GM18867 (cell line): ENCODE data around the gene MAP7D1.
"Not testable (repeated sequence)": the region's sequence is repeated elsewhere in the genome, so short reads cannot be mapped to it uniquely, and the experiment has no call there.

Experiments used
- ATAC-seq: cut with Tn5 transposase; IDR thresholded peaks from one replicate; pipeline ENCODE4 v1.9.1; 2021; ENCODE audit warnings: mild to moderate bottlenecking, moderate library complexity; ENCODE audit not compliant: unreplicated experiment

Gene MAP7D1

DNA sequence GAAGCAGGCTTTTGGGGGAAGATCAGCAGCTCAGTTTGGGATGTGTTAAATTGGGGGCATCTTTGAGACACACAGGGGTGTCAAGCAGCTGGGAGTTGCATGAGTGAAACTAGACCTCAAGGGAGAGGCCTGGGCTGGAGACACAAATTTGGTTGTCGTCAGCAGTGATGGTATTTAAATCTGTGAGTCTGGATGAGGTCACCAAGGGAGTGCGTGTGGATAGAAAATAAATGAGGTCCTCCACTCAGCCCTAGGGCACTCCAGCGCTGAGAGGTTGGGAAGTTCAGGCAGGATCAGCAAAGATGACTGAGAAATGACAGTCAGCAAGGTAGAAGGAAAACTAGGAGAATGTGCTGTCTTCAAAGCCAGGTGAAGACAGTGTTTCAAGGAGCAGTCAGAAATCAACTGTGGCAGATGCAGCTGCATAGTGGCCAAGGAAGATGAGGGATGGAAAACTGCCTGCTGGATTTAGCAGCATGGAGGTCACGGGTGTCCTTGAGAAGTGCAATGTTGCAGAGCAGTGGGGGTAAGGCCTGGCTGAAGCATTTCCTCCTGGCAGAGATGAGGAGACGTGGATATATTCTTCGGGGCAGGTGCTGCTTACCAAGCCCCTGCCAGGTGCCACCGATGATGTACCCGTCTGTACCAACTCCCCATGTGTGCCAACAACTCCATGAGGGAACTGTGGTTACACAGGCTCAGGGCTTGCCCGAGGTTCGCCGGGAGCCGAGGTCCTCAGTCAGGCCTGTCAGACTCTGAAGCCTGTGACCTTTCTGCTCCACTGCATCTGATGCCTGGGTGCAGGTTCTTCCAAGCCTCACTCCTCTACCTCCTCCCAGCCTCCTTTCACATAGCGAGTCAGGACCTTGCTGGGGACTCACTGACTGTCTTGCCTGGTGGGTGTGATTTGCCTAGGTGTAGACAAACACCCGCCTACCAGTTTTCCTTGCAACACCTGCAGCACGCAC lies 11.3 kb downstream of the MAP7D1 start:
- ATAC-seq = no peak

DNA sequence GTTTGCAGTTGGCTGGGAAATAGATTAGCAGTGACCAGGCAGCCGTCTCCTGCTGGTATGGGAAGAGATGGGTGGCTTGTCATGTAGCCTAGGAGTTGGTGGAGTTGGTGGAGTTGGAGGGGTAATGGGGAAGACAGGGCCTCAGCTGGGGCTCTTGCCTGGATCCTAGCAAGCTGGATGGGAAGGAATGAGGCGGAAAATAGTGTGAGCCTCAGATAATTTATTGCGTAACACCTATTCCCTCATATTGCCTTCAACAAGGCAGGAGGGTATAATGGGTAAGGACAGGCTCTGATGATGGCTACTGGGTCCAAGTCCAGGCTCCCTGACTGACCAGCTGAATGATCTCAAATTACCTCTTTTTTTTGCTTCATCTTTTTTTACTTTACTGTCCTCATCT lies 12.6 kb downstream of the MAP7D1 start:
- no peak for ATAC-seq

DNA sequence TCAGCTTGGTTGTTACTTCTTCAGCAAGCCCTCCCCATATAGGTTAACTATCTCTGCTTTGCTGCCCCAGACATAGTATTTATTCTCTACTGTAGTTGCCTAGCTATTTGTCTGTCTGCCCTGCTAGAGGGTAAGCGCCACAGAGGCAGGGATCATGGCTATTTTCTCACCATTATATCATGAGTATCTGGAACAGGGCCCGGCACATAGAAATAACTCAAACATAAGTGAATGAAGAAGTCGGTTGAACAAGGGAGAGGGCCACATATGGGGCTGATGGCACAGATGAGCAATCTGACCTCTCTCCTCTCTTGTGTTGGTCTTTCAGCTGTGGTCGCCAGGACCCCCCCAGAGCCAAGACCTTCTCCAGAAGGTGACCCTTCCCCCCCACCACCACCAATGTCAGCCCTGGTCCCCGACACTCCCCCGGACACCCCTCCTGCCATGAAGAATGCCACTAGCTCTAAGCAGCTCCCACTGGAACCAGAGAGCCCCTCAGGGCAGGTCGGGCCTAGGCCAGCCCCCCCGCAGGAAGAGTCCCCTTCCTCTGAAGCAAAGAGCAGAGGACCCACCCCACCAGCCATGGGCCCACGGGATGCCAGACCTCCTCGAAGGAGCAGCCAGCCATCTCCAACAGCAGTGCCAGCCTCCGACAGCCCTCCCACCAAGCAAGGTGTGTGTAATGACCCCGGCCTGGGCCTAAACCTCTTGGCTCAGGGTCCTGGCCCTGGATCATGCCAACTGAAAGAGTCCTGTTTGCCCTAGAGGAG lies 14.9 kb downstream of the MAP7D1 start:
- ATAC-seq = no peak

DNA sequence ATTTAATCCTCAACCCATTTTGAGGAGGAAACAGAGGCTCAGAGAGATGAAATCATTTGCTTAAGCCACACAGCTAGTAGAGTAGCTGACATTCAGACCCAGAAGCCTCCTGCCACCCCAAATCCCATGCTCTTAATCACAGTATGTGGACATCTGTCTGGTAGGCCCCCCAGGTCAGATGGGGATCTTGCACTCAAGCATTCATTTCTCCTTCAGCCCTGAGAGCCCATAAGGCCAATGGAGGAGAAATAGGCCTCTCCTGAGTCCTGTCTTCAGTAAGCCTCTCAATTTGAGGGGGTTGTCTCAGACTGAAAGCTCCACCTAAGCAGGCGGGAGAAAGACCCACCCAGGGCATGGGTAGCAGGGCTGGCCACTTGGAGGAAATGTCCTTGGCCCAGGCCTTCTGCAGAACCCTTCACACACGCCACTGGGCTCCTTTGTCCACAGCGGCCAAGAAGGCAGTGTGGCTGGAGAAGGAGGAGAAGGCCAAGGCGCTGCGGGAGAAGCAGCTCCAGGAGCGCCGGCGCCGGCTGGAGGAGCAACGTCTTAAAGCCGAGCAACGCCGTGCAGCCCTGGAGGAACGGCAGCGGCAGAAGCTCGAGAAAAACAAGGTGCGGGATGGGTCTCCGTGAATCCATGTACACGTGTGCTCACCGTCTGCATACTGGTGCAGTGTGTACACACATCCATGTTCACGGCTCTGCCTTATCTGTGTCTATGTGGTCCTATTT lies 16.2 kb downstream of the MAP7D1 start:
- no peak for ATAC-seq

DNA sequence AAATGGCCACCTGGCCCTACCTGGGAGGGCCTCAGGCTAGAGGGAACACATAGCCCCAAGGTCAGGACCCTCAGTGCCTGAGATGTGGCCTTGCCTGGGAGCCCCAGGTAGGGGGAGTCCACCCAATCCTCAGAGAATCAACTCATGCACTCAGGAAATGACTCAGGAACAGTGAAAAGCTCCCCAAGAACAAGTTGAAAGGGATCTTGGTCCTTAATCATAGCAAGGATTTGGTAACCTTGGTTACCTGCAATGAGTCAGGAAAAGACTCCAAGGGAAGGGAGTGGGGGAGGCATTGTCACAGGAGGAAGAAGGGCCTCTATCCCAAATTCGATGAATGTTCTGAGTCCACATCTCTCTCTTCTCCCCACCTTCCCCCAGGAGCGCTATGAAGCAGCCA lies 17.0 kb downstream of the MAP7D1 start:
- ATAC-seq = no peak

DNA sequence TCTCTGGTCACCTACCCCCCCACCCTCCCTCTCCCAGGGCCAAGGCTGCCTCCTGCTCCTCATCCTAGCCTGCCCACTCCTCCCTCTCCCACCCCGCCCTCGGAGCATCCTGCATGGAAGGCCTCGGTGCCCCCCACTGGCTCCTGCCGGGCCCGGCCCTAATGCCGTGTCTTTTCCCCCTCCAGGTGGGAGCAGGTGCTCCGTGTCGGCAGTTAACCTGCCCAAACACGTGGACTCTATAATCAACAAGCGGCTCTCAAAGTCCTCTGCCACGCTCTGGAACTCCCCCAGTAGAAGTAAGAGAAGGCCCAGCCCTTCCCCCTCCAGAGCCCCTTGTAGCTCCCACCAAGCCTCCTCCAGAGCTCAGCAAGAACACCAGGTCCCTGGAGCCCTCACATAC lies 18.8 kb downstream of the MAP7D1 start:
- ATAC-seq = no peak

DNA sequence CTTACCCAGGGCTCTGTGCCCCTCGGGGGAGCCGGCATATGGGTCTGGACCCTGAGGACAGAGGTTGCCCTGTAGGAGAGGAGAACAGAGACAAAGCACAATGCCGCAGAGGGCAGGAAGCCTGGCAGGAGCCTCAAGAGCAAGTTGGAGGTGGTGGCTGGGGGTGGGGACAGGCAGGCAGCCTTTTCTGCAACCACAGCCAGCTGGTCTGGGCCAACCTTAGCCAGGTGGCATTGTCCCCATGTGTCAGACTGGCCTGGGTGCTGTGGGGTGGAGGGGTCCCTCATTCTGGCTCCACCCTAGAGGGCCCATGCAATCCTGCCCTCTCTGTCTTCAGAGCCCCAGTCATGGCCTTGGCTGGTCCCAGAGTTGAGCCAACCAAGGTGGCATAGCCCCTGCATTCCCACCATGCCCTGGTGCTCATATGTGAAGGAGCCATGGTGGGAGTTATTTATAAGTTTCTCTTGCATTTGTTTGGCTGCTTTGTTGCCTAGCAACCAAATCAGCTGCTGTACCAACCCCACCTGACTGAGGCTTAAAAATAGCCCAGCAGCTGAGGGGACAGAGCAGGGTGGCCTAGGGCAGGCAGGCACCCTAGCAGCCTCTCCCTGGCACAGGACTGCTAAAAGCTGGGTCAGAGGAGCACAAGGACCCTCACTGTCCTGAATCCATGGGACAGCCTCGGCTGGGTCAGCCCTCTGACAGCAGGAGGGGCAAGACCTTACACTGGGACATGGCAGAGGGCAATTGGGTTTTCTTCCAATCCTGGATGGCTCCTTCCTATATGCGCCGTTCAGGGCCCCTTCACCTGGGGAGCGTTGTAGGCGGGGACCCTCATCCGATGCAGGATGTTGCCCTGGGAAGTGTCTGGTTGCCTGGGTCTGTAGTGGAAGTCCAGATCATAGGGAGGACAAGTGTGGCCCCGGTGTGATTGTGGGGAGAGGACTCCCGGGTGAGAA lies 19.5 kb downstream of the MAP7D1 start:
- ATAC-seq = peak; percentile 39

DNA sequence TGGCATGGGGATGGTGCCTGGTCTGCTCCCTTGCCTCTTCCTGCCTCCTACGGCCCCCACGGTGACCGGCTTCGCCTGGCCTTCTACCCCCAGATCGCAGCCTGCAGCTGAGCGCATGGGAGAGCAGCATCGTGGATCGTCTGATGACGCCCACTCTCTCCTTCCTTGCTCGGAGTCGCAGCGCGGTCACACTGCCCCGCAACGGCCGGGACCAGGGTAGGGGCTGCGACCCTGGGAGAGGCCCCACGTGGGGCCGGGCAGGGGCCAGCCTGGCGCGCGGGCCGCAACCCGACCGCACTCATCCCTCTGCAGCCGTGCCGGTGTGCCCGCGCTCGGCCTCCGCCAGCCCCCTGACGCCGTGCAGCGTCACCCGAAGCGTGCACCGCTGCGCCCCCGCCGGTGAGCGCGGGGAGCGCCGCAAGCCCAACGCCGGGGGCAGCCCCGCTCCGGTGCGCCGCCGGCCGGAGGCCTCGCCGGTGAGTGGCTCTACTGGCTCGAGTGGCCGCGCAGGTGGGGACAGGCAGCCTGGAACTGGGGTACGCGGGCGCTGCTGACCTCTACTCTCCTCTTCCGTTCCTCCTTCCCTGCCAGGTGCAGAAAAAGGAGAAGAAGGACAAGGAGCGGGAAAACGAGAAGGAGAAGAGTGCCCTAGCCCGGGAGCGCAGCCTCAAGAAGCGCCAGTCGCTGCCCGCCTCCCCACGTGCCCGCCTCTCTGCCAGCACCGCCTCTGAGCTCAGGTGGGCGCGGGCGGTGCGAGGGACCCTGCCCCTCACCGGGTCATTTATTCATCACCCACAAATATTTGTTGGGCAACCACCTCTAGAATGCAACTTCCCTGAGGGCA lies 20.4 kb downstream of the MAP7D1 start:
- ATAC-seq = no peak

DNA sequence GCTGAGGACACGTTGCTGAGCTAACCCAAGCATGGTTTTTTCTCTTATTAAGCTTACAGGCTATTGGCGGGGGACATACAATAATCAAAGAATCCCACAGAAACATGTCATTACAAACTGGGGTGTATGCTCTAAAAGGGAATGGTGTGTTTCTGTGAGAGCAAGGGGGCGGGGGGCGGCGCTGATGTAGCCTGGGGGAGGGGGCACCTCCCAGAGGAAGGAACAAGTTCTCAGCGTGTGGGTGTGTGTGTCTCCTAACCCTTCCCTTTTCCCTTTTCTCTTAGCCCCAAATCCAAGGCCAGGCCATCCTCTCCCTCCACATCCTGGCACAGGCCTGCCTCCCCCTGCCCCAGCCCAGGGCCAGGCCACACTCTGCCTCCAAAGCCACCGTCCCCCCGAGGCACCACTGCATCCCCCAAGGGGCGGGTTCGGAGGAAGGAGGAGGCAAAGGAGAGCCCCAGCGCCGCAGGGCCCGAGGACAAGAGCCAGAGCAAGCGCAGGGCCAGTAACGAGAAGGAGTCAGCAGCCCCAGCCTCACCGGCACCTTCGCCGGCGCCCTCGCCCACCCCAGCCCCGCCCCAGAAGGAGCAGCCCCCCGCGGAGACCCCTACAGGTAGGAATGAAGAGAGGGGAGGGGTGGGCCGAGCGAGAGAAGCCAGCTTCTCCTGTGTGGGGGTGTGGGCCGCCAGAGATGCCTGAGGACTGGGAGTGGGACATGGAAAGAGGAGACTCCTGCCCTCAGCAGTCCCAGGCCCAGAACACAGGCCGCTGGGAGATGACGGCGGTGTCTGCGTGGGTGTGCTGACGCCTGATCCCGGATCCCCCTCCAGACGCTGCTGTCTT lies 21.9 kb downstream of the MAP7D1 start:
- no peak for ATAC-seq

DNA sequence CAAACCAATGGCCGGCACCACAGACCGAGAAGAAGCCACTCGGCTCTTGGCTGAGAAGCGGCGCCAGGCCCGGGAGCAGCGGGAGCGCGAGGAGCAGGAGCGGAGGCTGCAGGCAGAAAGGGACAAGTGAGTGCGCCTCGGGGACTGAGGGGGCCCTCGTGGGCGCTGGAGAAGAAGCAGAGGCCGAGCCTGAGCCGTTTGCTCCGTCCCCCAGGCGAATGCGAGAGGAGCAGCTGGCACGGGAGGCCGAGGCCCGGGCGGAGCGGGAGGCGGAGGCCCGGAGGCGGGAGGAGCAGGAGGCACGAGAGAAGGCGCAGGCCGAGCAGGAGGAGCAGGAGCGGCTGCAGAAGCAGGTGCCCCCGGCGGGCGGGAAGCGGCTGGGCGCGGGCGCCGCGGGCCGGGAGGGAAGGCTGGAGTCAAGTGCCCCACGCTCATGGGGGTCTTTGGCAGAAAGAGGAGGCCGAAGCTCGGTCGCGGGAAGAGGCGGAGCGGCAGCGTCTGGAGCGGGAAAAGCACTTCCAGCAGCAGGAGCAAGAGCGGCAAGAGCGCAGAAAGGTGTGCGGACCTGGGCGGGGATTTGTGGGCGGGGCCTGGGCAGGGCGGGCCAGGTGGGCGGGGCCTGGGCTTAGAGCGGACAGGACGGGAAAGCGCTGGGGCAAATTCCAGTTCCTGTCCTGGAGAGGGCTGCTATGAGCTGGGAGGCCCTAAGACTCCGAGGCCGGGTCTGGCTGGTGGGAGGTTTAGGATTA lies 22.7 kb downstream of the MAP7D1 start:
- no peak for ATAC-seq

DNA sequence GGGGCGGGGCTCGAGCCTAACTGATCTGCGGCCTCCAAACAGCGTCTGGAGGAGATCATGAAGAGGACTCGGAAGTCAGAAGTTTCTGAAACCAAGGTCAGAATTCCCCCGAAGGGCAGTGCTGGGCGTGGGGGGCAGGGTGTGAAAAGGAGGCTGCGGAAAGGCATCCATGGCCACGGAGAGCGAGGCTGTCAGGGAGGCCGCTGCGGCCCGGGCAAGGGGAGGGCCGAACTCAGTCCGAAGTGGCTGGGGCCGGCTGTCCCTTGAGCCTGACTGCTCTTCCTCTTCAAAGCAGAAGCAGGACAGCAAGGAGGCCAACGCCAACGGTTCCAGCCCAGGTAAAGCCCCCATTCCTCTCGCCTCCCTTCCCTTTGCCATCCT lies 23.2 kb downstream of the MAP7D1 start:
- ATAC-seq = no peak

DNA sequence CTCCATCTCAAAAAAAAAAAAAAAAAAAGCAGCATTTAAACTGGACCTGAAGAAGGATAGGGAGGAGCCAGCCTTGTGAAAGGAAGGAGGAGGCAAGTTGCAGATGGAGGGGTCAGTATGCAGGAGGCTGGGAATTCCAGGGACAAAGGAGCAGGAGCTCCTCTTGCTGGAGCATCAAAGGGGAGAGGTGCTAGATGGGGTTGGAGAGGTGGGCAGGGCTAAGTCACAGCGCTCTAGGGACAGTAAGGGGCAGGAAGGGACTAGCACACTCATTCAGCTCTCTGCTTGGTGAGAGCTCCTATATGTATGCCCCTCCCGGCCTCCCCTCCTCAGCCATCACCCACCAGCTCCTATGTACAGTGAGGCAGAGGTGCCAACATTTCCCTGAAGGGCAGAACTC lies 26.8 kb downstream of the MAP7D1 start:
- no peak for ATAC-seq

DNA sequence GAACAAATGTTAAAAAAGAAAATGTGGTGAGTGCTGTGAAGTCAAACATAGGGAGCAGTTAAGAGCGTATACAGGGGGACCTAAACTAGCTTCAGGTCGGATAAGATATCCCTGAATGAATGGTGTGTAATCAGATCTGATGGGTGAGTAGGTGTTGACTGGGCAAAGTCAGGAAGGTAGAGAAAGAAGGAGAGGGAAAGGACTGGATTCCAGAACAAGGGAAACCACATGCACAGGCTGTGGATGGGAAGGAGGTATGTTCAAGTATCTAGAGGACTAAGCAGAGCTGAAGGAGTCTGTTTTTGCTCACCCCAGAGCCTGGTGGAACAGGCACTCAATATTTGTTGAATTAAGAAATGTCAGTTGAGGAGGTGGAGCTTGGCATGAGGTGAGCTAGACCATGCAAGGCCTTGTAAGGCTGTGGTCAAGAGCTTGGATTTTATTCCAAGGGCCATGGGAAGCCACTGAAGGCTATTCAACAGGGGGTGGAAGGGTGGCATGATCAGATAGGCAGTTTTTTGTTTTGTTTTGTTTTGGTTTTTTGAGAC lies 27.4 kb downstream of the MAP7D1 start:
- ATAC-seq = no peak

DNA sequence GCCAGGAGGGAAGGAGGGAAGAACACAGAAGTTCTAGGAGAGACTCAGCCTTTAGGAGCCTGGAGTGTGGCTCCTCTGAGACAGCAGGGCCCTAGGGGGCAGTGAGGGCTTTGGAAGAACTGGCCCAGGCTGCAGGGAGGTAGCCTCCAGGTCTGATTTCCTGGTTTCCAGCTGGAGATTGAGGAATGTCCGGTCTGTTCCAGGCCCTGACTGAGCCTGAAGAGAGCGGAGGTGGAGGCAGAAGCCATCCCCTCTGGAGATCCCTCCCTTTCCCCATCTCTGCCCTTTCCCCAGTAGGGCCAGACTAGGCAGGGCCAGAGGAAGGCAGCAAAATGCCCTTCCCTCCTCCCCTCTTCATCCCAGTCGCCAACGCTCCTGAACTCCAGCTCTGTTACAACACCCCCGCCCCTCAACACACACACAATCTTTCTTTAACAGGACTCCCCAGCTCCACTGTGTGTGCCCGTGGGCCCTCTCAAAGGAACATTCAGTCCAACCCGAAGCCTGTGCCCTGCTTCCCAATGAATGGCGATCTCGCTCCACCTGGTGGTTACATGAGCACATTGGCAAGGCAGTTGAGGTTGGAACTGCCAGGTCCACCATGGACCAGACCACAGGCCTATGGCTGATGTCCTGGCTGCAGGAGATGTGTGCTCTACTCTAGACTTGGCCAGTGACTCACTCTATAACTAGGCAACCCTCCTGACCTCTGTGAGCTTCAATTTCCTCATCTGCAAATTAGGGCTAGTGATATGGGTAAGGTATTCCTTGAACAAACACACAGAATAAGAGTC lies 32.0 kb downstream of the MAP7D1 start:
- ATAC-seq = peak; percentile 69

DNA sequence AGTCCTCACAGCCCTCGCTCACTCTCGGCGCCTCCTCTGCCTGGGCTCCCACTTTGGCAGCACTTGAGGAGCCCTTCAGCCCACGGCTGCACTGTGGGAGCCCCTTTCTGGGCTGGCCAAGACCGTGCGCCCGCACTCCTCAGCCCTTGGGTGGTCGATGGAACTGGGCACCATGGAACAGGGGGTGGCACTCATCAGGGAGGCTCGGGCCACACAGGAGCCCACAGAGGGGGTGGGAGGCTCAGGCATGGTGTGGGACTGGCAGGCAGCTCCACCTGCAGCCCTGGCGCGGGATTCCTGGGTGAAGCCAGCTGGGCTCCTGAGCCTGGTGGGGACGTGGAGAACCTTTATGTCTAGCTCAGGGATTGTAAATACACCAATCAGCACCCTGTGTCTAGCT lies 40.8 kb downstream of the MAP7D1 start:
- not testable (repeated sequence) for ATAC-seq

DNA sequence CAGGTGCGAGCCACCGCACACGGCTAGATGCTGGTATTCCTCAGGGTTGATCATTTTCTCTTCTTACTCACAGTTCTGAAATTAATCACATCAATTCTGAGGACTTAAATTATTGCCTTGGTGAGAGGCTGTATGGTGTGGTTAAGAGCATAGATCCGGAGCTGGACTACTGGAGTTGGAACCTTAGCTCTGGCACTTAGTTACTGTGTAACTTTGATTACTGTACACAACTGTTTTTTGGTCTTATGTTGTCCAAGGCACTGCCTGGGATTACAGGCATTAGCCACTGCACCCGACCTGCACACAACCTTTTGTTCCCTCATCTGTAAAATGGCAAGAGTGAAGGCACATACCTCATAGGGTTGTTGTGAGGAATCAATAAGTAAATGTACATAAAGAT lies 42.7 kb downstream of the MAP7D1 start:
- no peak for ATAC-seq
